Activated T-helper 9 cell treated with anti-CD3 and anti-CD28 coated beads, Interleukin-2, amount 50 U/mL, for 16 hours (primary cell): ENCODE results near the gene TEX53.

Source experiments
- DNase-seq: peaks from one replicate; pipeline ENCODE4 v3.0.0-alpha.2; 2020; ENCODE audit warnings: low read depth

Gene TEX53

GRCh38 chr9:114638404-114638803, 19.2 kb downstream of the TEX53 start:
- no peak for DNase-seq

- DNase-seq: no peak
These were observed 23.2 kb downstream of the TEX53 start for GRCh38 chr9:114634387-114634786.

DNA sequence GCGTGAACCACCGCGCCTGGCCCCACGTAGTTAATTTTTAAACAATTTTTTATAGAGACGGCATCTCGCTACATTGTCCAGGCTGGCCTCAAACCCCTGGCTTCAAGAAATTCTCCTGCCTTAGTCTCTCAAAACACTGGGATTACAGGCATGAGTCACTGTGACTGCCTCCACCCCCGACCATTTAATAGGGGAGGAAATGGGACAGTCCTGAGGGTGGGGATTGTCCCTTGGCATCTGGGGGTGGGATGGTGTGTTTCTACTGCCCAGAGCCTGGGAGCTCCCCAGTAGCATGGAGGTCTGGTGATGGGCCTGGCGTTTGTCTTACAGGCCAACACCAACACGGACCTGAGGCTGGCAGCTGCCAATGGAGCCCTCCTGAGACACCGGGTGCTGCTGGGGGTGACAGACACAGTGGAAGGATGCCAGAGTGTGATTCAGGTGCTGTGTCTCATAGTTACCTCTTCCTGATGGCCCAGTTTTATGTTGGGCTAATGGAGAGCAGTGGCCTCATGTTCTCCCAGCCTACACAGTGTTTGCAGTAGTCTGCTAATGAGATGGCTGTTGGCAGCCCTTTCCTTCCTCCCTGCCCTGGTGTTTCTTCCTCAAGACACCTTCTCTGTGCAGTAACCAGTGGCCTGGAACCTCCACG, 24.0 kb downstream of the TEX53 start:
- DNase-seq: no peak

DNA sequence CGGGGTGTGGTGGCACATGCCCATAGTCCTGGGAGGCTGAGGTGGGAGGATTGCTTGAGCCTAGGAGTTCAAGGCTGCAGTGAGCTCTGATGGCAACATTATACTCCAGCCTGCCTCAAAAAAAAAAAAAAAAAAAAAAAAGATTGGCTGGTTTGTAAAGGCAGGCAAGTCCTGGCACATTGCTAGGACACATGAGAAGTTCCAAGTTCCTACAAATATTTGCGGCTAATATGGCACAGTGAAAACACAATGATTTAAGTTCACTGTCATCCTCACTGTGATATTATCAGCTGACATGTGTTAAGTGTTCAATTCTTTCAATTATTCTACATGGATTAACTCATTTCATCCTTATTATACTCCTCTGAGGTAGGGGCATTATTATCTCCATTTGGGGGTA, 26.4 kb downstream of the TEX53 start:
- DNase-seq: no peak

GRCh38 chr9:114629563-114630090, 28.0 kb downstream of the TEX53 start:
- DNase-seq: no peak

DNA sequence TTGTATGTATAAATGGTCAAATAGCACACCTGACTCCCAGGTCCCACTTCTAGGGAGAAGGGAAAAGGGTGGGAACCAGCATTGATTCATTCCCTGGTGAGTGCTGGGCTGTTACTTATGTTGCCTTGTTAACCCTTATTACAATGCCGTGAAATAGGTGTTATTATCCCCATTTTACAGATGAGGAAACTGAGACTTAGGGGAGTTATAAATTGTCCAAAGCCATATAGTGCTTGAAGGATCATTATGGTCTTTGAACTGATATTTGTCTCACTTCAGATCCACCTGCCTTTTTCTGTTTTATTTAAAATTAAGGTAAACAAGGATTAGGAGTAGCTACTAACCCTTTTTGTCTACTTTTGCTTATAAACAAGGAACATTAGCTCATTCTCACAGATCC, 30.1 kb downstream of the TEX53 start:
- no peak for DNase-seq

GRCh38 chr9:114626415-114627020, 31.1 kb downstream of the TEX53 start:
- DNase-seq: no peak

DNA sequence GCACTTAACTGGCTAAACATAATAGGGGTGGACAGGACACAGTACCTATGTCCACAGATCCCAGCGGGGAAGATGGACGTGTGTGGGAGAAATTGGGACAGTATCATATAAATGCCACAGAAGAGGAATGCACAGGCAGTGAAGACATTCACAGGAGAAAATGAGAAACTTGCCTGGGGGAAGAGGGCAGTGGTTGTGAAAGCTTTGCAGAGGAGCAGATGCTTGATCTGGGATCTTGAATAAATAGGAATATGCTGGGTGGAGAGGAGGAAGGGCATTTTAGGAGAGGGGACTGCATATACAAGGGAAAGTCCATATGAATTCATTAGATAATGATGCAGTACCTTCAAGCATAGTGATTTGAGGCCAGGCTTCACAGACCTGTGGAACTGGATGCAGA, 32.9 kb downstream of the TEX53 start:
- DNase-seq: no peak

DNA sequence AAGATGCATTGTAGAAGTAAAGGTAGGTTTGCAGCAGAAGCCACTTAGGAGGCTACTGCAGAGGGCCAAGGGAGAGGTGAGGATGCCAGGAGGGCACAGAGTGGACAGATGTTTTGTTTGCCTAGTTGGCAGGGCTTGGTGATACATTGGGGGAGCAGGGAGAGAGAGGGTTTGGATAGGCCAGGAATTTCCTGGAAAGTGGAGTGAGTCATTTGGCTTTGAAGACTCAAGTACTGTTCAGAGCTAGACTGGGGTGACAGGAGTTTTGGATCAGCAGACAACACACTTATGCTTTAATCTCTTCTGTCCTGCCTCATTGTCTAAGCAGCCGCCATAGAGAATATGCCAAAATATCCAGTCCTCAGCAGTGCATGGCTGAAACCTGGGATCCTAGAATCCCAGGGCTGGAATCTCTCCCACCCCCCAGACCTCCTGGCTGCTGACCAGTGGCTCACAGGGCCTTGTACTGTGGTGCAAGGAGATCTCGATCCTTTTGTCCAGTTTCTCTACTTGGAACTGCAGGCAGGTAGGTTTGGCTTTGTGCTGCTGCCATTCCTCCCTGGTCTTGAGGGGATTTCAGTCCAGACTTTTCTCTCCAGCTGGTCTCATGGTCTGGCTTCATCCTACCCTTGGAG, 35.5 kb downstream of the TEX53 start:
- DNase-seq: no peak

GRCh38 chr9:114621561-114621960, 36.0 kb downstream of the TEX53 start:
- no peak for DNase-seq

DNA sequence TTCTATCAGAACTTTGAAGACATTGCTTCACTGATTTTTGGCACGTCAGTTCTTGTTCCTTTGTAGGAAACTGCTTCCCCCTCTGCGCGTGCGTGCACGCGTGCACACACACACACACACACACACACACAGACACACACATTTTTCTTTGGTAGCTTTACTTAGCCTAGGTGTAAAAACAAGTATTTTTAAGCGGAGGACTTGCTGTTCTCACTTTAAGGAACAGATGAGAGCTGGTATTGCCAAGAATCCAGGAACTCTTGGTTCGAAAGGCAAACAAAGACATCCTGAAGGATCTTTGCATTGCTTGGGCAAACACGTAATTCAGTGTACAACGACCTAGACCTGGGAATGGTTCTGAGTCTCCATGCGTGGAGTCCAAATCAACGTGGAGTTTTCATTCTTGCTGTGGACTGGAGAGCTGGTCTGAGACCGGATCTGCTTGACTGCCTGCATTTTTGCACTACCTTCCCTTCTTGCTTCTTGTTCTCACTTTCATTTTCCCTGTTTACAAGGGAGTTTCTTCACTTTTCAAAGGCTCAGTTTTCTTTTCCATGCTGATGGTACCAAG, 38.3 kb downstream of the TEX53 start:
- no peak for DNase-seq

DNA sequence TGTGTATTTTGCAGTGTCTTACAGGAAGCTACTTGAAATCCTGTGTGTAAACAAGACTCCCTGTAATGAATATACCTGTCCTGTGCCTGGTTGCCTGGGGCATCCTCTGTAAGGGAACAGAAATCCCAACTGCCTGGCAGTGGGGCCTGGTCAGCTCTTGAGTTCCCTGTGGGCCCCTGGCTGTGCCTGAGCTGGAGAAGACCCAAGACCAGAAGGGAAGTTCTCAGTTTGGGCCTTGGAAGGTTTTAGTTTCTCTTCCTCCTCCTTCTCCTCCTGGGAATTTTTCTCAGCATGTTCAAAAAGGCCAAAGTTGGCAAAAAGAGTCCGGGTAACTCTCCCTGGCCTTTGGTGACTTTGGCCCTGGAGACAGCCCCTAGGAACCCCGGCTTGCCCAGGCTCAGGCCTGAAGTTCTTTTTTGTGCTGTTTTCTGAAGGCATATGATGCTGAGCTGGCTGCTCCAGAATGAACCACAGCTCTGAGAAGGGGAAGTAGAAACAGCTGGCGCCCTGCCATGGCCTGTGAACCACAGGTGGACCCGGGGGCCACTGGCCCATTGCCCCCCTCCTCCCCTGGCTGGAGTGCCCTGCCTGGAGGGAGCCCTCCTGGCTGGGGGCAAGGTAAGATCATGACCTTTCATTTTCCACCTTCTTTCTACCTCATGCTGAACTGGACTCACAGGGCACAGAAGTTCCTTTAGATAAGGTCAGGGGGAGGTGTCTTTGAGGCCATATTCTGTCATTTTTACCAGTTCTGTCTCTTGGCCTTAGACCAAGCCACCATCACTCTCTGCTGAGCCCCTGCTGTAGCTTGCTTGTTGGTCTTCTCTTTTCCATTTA, 40.7 kb downstream of the TEX53 start:
- no peak for DNase-seq

- no peak for DNase-seq
These were observed 43.2 kb downstream of the TEX53 start for GRCh38 chr9:114614373-114614772.

DNA sequence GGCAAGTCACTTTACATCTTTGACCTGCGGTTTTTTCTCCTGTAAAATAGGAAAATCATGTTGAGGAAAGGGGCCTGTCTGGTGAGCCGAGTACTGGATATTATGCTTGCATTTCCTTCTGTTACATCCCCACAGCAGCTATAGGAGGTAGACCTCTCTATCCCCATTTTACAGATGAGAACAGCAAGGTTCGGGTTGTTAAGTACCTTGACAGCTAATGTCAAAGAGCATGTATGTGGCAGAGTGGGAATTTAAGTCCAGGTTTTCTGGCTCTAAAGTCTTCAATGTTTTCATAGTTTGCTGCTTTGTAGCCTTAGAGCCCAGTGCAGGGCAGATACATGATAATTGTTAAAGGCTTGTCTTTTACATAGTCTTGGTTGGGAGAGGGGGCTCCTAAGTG, 43.7 kb downstream of the TEX53 start:
- no peak for DNase-seq

DNA sequence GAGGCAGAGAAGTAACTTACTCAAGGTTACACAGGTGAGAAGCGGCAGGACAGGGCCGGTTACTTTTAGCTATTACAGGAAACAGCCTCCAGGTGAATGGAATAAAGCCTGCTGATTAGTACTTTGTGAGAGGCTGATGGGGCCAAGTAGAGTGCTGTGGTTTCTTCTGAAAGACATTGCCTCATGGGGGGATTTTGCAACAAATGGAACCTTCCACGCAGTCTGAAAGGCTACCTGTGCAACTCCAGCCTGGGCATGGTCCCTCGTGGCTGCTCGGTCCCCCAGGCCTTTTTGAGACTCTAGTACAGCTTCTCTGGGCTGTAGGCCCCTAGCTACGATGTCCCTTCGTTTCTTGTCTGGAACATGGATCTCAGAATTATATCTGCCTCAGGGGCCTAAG, 44.5 kb downstream of the TEX53 start:
- DNase-seq: no peak

DNA sequence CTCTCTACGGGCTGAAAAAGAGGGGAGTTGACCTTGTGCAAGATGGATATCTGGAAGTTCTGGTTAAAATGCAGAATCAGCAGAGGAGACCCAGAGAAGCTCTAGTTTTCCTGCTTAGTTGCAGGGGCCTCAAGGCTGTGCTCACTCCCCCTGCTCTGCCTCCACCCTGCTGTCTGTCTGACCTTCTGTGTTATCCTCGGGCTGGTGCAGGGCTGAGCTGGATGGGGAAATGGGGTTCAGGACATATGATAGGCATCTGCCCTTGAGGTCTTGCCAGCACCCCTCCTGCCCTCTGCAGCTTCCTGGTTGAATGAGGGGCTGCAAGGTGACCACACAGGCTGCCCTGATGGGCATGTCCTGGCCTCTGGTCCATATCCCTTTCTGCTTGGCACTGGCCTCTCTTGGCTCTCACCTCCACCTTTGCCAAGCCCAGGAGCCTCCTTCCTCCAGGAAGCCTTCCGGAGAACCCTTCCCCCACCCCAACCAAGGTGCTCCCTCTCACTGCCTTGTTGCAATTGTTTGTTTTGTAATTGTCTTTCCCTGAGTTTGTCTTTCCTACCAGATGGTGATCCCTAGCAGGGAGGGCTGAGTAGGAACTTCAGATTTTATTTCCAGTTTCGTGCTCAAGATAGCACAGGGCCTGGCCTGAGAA, 45.2 kb downstream of the TEX53 start:
- no peak for DNase-seq

- DNase-seq: peak; percentile 31
These were observed 45.9 kb downstream of the TEX53 start for GRCh38 chr9:114611516-114612271.

DNA sequence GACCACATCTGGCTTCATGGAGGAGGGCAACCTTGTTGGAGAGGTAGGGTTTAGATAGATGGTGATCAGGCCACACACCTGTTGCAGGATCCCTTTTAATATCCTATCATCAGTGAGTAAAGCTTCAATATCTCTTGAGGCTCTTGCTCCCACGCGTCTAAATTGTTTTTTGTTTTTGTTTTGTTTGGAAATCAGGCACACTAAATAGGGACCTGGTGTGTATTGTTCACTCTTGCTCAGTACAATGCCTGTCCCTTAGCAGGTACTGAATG, 49.1 kb downstream of the TEX53 start:
- no peak for DNase-seq

GRCh38 chr9:114607671-114608524, 49.7 kb downstream of the TEX53 start:
- DNase-seq: no peak

DNA sequence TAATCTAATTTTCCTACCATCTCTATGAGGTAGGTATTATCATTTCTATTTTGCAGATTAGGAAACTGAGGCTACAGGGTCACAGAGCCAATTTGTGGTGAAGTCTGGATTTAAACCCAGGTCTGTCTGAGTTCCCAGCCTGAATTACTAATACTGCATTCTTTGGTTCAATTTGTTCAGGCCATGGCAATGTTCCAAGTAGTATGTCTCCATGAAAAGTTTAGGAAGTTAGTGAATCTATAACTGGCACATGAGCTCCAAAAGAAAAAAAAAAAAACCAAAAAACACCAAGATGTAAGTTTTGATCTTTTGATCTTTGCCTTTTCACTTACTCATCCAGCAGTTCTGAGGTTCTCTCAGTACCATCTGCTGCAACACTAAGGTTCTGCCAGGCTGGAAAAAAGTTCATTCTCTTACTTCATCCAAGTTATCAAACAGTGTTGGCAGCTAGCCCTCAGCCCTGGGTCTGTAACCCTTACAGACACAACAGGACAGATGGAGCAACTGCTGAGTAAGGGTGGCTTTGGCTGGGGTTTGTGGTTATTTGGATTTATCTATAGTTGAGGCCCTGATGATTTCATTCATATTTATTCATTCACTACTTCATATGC, 50.9 kb downstream of the TEX53 start:
- no peak for DNase-seq
